Right lobe of liver (tissue), 4 donors: ENCODE measurements around the gene NBEA.

Source experiments
- POLR2A ChIP-seq: fragments of 450-650 bp; IDR thresholded peaks from one replicate; pipeline ENCODE4 v1.6.1; 2017; ENCODE audit warnings: antibody characterized with exemption, mild to moderate bottlenecking
- TF ChIP-seq, protein P1 (sequence below), 4 donors: fragments of 200-600 bp in 3 of 4; fragments of 450-650 bp in 1 of 4; IDR thresholded peaks; one replicate each; pipeline versions ENCODE4 v1.5.1 to v1.8.0; 2016 to 2022; ENCODE audit warnings: antibody characterized with exemption in 4 of 4, mild to moderate bottlenecking in 2 of 4
- donor health status: DM: no; HTN: no; CAD: no.
- donor health status: DM: no; HTN: no; CAD: no.
- donor health status: DM: no; HTN: yes; CAD: no.

DNA sequence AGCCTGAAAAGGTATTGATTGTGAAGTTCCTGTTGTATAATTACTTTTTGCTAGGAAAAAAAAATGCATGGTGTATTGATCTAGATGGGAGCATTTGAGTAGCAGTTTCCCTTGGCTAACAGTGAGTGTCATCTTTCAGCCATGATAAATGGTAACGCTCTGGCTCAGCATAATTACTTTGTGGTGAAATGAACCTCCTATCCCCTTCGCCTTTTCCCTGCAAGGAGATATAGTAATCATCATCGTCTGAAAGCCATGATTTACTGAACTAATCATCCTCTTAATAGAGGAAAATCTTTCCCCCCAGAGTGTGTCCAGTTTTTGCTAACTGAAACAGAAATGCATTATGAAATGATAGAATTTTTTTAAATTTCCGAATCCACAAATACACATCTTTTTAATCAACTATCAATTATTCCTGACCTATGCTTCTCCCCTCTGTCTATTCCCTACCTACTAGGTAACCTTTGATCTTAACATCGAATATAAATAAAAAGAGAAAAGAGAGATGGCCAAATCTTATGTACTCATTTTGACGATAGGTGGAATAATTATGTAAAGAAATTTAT lies 445.7 kb downstream of the NBEA start:
- TF ChIP-seq, protein P1, sequence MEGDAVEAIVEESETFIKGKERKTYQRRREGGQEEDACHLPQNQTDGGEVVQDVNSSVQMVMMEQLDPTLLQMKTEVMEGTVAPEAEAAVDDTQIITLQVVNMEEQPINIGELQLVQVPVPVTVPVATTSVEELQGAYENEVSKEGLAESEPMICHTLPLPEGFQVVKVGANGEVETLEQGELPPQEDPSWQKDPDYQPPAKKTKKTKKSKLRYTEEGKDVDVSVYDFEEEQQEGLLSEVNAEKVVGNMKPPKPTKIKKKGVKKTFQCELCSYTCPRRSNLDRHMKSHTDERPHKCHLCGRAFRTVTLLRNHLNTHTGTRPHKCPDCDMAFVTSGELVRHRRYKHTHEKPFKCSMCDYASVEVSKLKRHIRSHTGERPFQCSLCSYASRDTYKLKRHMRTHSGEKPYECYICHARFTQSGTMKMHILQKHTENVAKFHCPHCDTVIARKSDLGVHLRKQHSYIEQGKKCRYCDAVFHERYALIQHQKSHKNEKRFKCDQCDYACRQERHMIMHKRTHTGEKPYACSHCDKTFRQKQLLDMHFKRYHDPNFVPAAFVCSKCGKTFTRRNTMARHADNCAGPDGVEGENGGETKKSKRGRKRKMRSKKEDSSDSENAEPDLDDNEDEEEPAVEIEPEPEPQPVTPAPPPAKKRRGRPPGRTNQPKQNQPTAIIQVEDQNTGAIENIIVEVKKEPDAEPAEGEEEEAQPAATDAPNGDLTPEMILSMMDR (IDR thresholded peaks at IDR 0.05), result no peak
- no peak for TF ChIP-seq POLR2A
